HG03521 (cell line): Measurements from ENCODE around the gene SYN1.
"Not testable (repeated sequence)": the region's sequence is repeated elsewhere in the genome, so short reads cannot be mapped to it uniquely, and the experiment has no call there.

Experiments used
- ATAC-seq: cut with Tn5 transposase; IDR thresholded peaks from one replicate; pipeline ENCODE4 v1.9.1; 2021; ENCODE audit warnings: mild to moderate bottlenecking, moderate library complexity; ENCODE audit not compliant: unreplicated experiment

The SYN1 gene

GRCh38 chrX:47603125-47603524 lies 16.5 kb downstream of the SYN1 start:
- not testable (repeated sequence) for ATAC-seq

GRCh38 chrX:47597222-47597621 lies 22.4 kb downstream of the SYN1 start:
- ATAC-seq: no peak

GRCh38 chrX:47596256-47596655 lies 23.4 kb downstream of the SYN1 start:
- no peak for ATAC-seq

GRCh38 chrX:47595716-47596251 lies 23.9 kb downstream of the SYN1 start:
- ATAC-seq: no peak

DNA sequence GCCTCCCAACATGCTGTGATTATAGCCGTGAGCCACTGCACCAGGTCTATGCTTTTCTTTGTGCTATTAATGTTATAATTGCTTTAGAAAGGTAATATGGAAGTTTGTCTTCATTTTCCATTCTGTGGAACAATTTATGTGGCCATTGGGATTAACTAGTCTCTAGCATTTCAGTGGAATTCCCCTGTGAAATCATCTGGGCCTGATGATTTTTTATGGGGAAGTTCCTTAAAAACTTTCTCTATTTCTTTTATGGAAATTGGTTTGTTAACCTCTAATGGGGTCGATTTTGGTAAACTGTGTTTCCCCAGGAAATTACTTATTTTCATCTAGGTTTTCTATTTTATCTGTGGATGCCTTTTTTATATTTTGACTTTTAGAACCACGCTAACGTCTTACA lies 26.1 kb downstream of the SYN1 start:
- no peak for ATAC-seq

DNA sequence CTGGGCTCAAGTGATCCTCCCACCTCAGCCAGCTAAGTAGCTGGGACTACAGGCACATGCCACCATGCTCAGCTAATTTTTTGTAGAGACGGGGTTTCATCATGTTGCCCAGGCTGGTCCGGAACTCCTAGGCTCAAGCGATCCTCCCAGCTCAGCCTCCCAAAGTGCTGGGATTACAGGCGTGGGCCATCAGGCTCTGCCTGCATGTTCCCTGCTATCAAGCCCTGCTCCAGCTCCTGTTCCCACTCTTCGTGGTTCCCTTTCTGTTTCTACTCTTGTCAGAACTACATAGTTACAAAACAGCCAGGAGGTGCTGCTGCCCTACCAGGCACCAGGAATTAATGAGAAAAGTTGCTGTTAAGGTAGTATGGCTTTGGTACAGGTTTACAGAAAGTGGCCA lies 28.7 kb downstream of the SYN1 start:
- no peak for ATAC-seq

DNA sequence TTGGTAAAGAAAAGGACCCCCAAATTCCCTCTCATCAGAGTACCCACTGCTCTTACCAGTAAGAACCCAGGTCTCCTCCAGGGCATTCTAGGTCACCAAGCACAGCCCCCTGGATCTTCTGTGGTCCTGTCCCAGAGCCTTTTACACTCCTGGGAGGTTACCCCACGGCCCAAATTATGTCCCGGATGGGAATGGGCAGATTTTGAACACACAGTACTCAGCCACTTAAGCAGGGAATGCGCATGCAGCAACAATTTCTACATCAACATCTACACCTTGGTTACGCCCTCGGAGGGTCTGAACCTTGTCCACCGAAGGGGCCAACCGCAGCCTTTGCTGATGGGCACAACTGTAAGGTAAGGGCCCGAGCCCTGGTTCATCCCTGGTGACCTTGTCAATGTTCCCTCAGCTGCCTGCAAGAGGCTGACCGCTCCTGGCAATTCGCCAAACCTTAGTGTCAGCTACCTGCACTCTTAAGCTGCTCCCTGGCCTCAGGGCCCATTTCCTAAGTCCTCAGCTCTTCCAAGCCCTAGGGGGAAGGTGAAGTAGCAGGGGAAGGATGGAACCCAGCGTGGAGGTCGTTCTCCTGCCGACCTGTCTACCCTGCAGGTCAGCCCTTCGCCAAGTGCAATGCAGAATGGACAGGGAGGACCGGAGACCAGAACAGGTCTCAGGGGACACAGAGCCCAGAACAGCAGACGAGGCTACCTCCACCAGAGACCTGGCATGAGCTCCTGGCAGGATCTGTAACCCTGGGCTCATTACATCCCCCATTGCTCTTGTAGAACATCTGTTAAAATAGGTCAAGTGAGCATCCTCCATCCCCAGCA lies 31.5 kb downstream of the SYN1 start:
- no peak for ATAC-seq

DNA sequence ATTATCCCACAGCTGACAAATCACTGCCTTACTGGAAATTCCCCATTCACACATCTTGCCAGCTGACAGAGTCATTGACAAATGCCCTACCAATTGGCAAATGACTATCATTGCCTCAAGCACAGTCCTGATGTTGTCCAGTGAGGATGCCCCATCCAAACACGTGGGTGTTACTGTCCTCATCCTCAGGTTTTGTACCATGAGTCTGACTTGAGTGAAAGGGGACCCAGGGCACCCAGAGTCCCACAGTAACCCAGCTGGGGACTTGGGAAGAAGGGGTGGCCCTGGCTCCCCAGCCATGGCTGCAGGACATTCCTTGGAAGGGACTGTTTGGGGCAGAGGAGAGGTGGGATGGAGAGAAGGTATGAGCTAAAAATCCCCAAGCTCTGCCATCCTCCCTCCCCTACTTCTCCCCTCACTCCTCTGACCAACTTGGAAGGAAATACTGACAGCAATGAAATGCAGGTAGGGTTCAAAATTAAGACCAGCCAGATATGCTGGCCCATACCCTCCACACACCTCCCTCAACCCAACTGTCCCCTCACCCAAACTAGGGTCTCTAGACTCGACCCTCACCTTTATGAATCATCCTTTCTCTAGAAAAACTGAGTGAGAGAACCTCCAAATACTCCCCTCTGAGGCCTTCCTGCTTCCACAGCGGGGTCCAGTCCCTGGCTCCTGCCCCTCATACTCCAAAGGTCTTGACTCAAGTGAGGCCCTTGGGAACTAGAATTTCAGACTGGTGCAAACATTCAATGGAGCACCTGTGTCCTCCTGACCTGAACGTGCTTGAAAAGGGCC lies 32.4 kb downstream of the SYN1 start:
- ATAC-seq: no peak

DNA sequence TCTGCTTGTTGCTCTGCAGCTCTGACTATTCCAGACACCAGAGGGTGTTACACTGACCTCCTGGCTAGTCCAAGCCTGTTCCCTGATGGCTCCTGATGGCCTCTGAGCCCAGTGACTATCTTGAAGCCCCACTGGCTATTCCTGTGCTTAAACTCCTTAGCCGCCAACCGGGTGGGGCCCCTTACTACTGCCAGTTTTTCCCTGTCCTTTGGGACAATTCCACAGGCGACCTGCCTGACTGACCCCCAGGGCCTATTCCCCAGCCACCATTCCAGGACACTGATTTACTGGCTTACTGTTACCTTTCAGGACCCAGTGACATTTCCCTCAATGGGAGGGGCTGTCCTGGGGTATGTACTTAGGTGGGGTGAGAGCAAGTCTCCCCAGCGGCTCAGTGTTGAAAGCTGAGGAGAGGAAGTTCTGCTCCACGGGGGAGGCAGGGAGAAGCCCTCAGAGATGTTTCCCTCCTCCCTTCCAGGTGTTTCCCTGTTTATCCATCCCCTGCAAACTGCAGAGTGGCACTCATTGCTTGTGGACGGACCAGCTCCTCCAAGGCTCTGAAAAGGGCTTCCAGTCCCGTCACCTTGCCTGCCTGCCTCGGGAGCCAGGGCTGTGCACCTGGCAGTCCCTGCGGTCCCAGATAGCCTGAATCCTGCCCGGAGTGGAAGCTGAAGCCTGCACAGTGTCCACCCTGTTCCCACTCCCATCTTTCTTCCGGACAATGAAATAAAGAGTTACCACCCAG lies 33.4 kb downstream of the SYN1 start:
- no peak for ATAC-seq

GRCh38 chrX:47585273-47585672 lies 34.4 kb downstream of the SYN1 start:
- ATAC-seq: no peak

GRCh38 chrX:47584714-47585113 lies 34.9 kb downstream of the SYN1 start:
- ATAC-seq: no peak

DNA sequence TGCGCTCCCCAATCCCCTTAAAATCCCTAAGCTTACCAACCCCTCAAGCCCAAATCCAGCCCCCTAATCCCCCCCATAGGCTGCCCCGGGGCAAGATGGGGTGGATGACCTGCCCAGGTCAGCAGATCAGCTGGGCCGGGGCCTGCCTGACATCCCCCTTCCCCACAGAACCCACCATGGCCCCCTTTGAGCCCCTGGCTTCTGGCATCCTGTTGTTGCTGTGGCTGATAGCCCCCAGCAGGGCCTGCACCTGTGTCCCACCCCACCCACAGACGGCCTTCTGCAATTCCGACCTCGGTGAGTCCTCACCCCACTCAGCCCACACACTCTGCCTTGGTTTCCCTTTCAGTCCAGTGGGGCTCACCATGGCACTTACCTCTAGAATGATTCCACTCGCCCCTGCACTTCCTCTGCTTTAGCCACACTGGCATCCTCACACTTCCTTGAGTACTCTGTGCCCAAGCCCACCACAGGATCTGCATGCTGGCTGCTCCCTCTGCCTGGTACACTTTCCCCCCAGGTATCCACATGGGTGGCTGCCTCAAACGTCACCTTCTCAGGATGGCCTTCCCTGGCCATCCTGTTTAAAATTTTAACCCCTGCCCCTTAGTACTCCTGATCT lies 36.3 kb downstream of the SYN1 start:
- ATAC-seq: no peak

DNA sequence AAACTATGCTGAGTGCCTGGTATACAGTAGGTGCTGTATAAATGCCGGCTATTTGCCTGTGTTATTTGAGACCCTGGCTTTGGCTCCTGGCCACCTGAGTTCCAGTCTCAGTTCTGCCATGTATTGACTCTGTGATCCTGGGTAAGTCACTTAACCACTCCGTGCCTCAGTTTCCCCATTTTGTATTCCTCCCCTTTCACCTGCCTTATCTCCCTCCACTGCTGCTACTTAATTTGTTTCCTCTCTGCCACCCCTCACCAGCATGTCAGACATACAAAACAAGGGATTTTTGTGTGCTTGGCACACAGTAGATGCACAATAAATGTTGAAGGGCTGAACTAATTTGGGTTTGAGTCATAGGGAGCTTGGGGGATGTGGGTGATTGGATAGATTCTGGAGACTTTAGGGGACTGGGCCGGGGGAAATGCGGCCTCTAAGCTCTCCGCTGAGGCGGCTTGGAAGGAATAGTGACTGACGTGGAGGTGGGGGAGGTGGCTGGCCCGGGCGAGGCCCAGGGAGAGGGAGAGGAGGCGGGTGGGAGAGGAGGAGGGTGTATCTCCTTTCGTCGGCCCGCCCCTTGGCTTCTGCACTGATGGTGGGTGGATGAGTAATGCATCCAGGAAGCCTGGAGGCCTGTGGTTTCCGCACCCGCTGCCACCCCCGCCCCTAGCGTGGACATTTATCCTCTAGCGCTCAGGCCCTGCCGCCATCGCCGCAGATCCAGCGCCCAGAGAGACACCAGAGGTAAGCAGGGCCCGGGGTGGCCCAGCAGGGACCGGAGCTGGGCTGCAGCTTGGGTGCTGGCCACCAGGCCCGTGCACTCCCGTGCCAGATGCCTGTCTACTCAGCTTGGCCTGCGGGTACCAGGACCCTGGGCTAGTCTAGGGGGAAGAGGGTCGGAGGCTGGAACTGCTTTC lies 37.7 kb downstream of the SYN1 start, which contains the start of gene TIMP1:
Gene TIMP1 (plus strand): TSS at position 706 of the 917 bp plus-strand sequence. CDS start 980 bp downstream, outside the sequence.
- peak; percentile 72 for ATAC-seq

DNA sequence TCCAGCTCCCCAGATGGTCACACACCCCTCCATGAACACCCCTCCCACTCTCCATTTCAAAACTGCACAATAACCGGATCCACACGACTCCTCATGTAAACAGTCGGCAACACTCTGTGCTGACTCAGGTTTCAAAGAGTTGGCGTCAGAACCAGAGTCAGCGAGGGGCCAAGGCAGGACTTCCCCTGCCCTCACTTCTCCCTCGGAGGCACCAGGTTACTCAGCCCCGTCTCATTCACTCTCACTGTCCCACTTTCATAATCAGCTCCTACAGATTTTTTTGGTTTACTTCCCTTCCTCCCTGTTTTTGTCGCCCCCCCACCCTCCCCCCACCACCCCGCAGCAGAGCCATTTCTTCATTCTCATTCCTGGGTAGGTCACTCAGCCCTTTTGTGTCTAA lies 40.1 kb downstream of the SYN1 start:
- ATAC-seq: no peak

DNA sequence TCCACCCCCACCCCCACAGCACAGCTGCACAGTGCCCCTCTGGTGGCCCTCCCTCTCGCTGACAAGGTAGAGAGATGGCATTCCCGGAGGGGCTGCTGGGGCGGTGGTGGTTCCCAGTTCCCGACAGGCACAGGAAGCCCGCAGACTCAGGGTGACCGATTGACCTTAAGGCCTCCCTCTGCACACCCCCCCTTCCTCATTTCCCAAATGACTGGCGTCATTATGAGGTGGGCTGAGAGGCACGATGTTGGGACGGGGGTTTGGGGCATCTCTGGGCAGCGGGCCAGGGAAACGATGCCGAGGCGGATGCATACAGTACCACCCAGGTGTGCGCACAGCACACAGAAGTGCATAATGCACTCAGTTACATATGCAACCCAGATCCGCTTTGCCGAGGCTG lies 41.0 kb downstream of the SYN1 start:
- ATAC-seq: no peak

DNA sequence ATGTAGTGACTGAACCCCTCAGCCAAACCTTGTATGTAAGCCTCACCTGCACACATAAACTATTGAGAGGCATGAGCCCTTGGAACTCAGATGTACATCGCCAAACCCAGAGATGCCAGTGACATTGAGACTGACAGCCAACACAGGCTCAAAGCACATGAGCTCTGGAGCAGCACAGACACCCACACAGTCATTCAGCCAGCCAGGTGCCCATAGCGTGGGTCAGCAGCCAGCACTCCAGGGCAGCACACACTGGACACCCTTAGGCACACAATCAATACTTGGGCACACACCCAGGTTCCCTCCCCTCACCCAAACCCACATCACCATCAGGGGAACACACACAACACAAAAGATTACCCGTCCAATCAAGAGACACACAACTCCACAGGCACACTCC lies 41.8 kb downstream of the SYN1 start:
- no peak for ATAC-seq

DNA sequence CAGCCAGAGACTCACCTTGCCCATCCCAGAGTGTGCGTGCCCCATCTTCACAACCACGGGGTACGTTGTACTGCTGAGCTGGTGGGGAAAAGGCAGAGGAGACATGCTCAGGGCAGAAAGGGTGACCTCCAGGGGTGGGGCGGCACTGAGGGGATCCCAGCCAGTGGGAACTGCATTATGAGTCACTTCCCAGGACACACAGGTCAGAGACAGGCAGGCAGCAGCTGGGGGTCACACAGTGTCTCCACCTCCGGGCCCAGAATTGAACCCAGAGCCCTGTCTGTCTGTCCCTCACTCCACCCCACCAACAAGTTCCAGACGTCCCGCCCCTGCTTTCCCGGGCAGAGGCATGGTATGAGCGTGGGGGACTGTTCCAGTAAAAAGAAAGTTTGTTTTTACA lies 42.2 kb downstream of the SYN1 start:
- no peak for ATAC-seq

DNA sequence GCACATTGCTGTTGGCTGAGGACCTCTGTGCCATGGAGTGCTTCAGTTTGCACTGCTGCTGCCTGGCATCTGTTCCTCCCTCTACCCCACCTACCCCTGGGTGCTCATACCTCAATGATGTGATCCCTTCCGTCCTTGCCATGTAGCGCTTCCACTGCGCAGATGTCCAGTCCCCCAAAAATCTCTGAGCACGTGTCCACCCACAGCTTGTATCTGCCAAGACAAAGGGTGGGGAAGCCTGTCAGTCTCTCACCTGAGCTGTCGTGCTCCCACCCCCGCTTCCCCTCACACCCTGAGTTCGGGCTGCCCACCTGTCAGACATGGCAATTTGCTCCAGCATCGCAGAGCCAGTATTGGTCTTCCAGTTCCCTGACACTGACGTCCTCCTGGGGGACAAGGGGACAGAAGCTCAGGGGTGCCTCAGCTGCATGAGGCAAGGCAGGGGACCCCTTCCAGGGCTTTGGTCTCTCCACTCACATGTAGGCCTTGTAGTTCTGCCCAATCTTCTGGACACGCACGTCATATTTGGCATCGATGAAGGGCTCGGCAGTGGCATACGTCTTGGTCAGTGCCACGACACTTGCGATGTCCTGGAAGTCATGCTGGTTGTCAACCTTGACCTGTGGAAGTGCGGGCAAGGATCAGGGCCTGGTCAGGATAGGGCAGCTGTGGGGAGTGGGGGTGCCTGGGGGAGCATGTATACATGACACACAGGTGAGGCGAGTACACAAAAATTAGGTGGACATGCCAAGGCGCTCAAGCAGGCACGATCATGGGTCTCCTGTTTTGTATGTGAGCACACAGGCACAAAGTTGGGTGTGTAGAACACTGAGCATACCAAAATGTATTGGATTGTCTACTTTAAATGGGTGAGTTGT lies 43.4 kb downstream of the SYN1 start:
- no peak for ATAC-seq
